Neural progenitor cell (in vitro differentiated cells): ENCODE data around the gene KCTD16. TPM values are rescaled to one million over a fixed set of nuclear protein-coding genes. Genes with fewer than 3 reads are reported as not detected.

Source experiments
- DNase-seq: peaks from one replicate; pipeline ENCODE4 v3.0.0-alpha.2; 2016; ENCODE audit warnings: low spot score
- H2AFZ ChIP-seq: fragments of 200-600 bp; sonication (generic); replicated peaks from 2 replicates; pipeline ENCODE4 v1.6.1; 2016; ENCODE audit warnings: antibody characterized with exemption
- H3F3A ChIP-seq: fragments of 200-600 bp; sonication (generic); 2 replicates; pipeline ENCODE4 v1.6.1; 2016; ENCODE audit warnings: antibody characterized with exemption, low read depth
- H3K27ac ChIP-seq: fragments of 200-600 bp; sonication (generic); 2 replicates; pipeline ENCODE4 v1.5.1; 2016; ENCODE audit warnings: mild to moderate bottlenecking
- H3K27me3 ChIP-seq: fragments of 200-600 bp; sonication (generic); 2 replicates; pipeline ENCODE4 v1.6.1; 2016; ENCODE audit warnings: mild to moderate bottlenecking, moderate library complexity
- H3K36me3 ChIP-seq: fragments of 200-600 bp; sonication (generic); 2 replicates; pipeline ENCODE4 v1.5.1; 2016
- H3K4me1 ChIP-seq: fragments of 200-600 bp; sonication (generic); 2 replicates; pipeline ENCODE4 v1.6.1; 2016; ENCODE audit warnings: mixed run types
- H3K4me2 ChIP-seq: fragments of 200-600 bp; sonication (generic); 2 replicates; pipeline ENCODE4 v1.6.1; 2016
- H3K4me3 ChIP-seq: fragments of 200-600 bp; sonication (generic); 2 replicates; pipeline ENCODE4 v1.5.1; 2016
- H3K79me2 ChIP-seq: fragments of 200-600 bp; sonication (generic); 2 replicates; pipeline ENCODE4 v1.6.1; 2016; ENCODE audit warnings: low read depth
- H3K9ac ChIP-seq: fragments of 200-600 bp; sonication (generic); 2 replicates; pipeline ENCODE4 v1.6.1; 2016
- H3K9me3 ChIP-seq: fragments of 200-600 bp; sonication (generic); 2 replicates; pipeline ENCODE4 v1.5.1; 2016; ENCODE audit warnings: low read depth
- H4K20me1 ChIP-seq: fragments of 200-600 bp; sonication (generic); 2 replicates; pipeline ENCODE4 v1.6.1; 2016; ENCODE audit warnings: low read depth
- H3K27ac Mint-ChIP-seq: 3 replicates; pipeline ENCODE4 v1.8.0; 2021; ENCODE audit warnings: mixed read lengths
- H3K27me3 Mint-ChIP-seq: 2 replicates; pipeline ENCODE4 v1.8.0; 2022; ENCODE audit warnings: low read depth, mild to moderate bottlenecking, inconsistent platforms, moderate library complexity, mixed read lengths; ENCODE audit not compliant: insufficient read depth
- H3K36me3 Mint-ChIP-seq: 3 replicates; pipeline ENCODE4 v1.8.0; 2021; ENCODE audit warnings: mixed read lengths
- H3K4me1 Mint-ChIP-seq: 3 replicates; pipeline ENCODE4 v1.8.0; 2021; ENCODE audit warnings: mixed read lengths
- H3K4me3 Mint-ChIP-seq: 3 replicates; pipeline ENCODE4 v1.8.0; 2021; ENCODE audit warnings: mild to moderate bottlenecking, moderate library complexity, mixed read lengths
- H3K9me3 Mint-ChIP-seq: 3 replicates; pipeline ENCODE4 v1.8.0; 2020; ENCODE audit warnings: mixed read lengths
- CTCF ChIP-seq: fragments of 200-600 bp; sonication (generic); IDR thresholded peaks from 2 replicates; pipeline ENCODE4 v1.5.1; 2017; ENCODE audit warnings: antibody characterized with exemption, mild to moderate bottlenecking
- EZH2 ChIP-seq: fragments of 200-600 bp; sonication (generic); IDR thresholded peaks from 2 replicates; pipeline ENCODE4 v1.6.1; 2017; ENCODE audit warnings: antibody characterized with exemption, mild to moderate bottlenecking, moderate library complexity
- EZH2phosphoT487 ChIP-seq: fragments of 200-600 bp; sonication (generic); IDR thresholded peaks from 2 replicates; pipeline ENCODE4 v1.6.1; 2017; ENCODE audit warnings: antibody characterized with exemption
- total RNA-seq: library from RNA; depleted of rRNA; stranded (reverse); fragments of >200 nt; gene quantifications from 2 replicates; pipeline ENCODE4 v1.2.3, GENCODE V29; 2015; ENCODE audit warnings: low replicate concordance

KCTD16 gene
- total RNA-seq, 1 donor from 2014 or later, result 1.6 TPM

- DNase-seq, result no peak
- H3F3A ChIP-seq, result no peaks in the 10 kb centered on the region
- H3K36me3 Mint-ChIP-seq, result no peaks in the 10 kb centered on the region
- H4K20me1 ChIP-seq, result no peaks in the 10 kb centered on the region
- H3K27ac ChIP-seq, result no peak overlapping the region
- H3K27ac Mint-ChIP-seq, result no peak overlapping the region
- H2AFZ ChIP-seq, result no peak overlapping the region
- H3K27me3 ChIP-seq, result no peaks in the 10 kb centered on the region
- no peaks in the 10 kb centered on the region for H3K27me3 Mint-ChIP-seq
- TF ChIP-seq EZH2 (no peak), CTCF (no peak), EZH2phosphoT487 (no peak)
- no peaks in the 10 kb centered on the region for H3K79me2 ChIP-seq
- no peak overlapping the region for H3K4me2 ChIP-seq
- H3K9ac ChIP-seq, result no peak overlapping the region
- H3K9me3 ChIP-seq, result no peaks in the 10 kb centered on the region
- peaks cover 2% of the 10 kb centered on the region for H3K4me1 Mint-ChIP-seq
- H3K4me1 ChIP-seq, result peaks cover 12% of the 10 kb centered on the region
- H3K36me3 ChIP-seq, result no peaks in the 10 kb centered on the region
- no peaks in the 10 kb centered on the region for H3K9me3 Mint-ChIP-seq
- H3K4me3 Mint-ChIP-seq, result no peak overlapping the region
- H3K4me3 ChIP-seq, result no peak overlapping the region
Observed at GRCh38 chr5:144460600-144460999, 289.9 kb downstream of the KCTD16 start.

GRCh38 chr5:144462577-144462976 is 291.9 kb downstream of the KCTD16 start:
- Mint-ChIP-seq H3K36me3 (no peaks in the 10 kb centered on the region), H3K27ac (no peak overlapping the region), H3K4me3 (no peak overlapping the region), H3K27me3 (no peaks in the 10 kb centered on the region), H3K4me1 (peaks cover 3% of the 10 kb centered on the region), H3K9me3 (no peaks in the 10 kb centered on the region)
- DNase-seq, result no peak
- H3K27me3 ChIP-seq, result no peaks in the 10 kb centered on the region
- H3K27ac ChIP-seq, result no peak overlapping the region
- no peak overlapping the region for H3K9ac ChIP-seq
- H3K4me2 ChIP-seq, result no peak overlapping the region
- no peaks in the 10 kb centered on the region for H3K9me3 ChIP-seq
- H3K79me2 ChIP-seq, result no peaks in the 10 kb centered on the region
- no peaks in the 10 kb centered on the region for H3K36me3 ChIP-seq
- no peak overlapping the region for H3K4me3 ChIP-seq
- TF ChIP-seq CTCF, result no peak
- TF ChIP-seq EZH2phosphoT487, result no peak
- TF ChIP-seq EZH2, result no peak
- no peaks in the 10 kb centered on the region for H3K4me1 ChIP-seq
- no peak overlapping the region for H2AFZ ChIP-seq
- H4K20me1 ChIP-seq, result no peaks in the 10 kb centered on the region
- peaks cover 4% of the 10 kb centered on the region for H3F3A ChIP-seq

DNA sequence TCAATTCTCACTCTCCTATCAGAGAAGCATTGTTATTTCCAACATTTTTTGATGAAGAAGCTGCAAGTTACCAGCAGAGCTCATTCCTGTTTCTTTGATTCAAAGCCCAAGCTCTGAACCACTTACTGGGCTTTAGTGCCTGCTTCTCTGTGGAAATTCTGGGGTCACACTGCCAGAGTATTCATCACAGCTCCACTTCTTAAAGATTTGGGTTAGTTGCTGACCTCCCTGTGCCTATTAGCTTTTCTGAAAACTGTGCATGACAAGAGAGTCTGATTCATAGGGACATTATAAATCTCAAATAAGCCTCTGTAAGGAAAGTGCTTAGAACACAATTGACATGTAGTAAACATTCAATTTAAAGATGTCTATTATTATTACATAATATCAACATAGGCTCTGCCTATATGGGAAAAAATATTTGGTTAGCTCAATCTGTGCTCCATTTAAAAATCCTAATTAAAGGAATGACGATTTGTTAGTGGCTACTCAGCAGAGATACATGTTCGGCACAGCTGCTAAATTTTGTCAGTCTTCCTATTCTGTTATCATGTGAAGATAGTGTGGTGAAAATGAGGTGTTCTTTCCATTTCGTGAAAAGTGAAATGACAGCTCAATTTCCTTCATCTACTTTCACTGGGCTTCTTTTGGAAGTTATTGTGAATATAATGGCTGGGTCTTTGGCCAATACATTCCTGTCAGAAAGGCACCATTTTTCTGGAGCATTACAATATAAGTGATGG is 293.0 kb downstream of the KCTD16 start:
- Mint-ChIP-seq H3K4me3 (no peak overlapping the region), H3K27me3 (no peaks in the 10 kb centered on the region), H3K4me1 (peaks cover 12% of the 10 kb centered on the region), H3K27ac (no peak overlapping the region), H3K36me3 (no peaks in the 10 kb centered on the region), H3K9me3 (no peaks in the 10 kb centered on the region)
- no peak overlapping the region for H3K4me2 ChIP-seq
- no peak overlapping the region for H3K27ac ChIP-seq
- DNase-seq, result no peak
- TF ChIP-seq EZH2, result no peak
- no peak for TF ChIP-seq CTCF
- TF ChIP-seq EZH2phosphoT487, result no peak
- no peaks in the 10 kb centered on the region for H3K36me3 ChIP-seq
- no peak overlapping the region for H3K4me3 ChIP-seq
- H3K4me1 ChIP-seq, result peaks cover 6% of the 10 kb centered on the region
- H3K9ac ChIP-seq, result no peak overlapping the region
- peaks cover 8% of the 10 kb centered on the region for H3F3A ChIP-seq
- H4K20me1 ChIP-seq, result no peaks in the 10 kb centered on the region
- H3K9me3 ChIP-seq, result no peaks in the 10 kb centered on the region
- H3K79me2 ChIP-seq, result no peaks in the 10 kb centered on the region
- H3K27me3 ChIP-seq, result no peaks in the 10 kb centered on the region
- H2AFZ ChIP-seq, result no peak overlapping the region
